Measurements from ENCODE around the gene BBX. TPM values are rescaled to one million over a fixed set of nuclear protein-coding genes. Genes with fewer than 3 reads are reported as not detected.

Gene BBX
- total and polyA plus RNA-seq, 2 of the 13 experiments (the other 11 are each of a cell fraction or from before 2014, with no cell fraction given) = 13.7 to 23.2 TPM

GRCh38 chr3:107845380-107846278 lies 322.9 kb downstream of the BBX start:
- Histone ChIP-seq H4K20me1 (ENCODE audit: insufficient read depth, low read length) (no peaks in the 10 kb centered on the region), H2AFZ (ENCODE audit: low read length) (no peak overlapping the region), H3K27me3 (ENCODE audit: control insufficient read depth in 1 of 2, insufficient read depth in 2 of 2, low read length in 2 of 2) (peaks cover 0 to 15% of the 10 kb centered on the region in 2 experiments; a peak in 2 of 5 replicates), H3K36me3 (replicated peaks in 1 of 2; ENCODE audit: control insufficient read depth in 1 of 2, insufficient read depth in 2 of 2, low read length in 2 of 2) (no peaks in the 10 kb centered on the region), H3K4me1 (ENCODE audit: insufficient read depth, low read length) (peaks cover 29% of the 10 kb centered on the region), H3K27ac (ENCODE audit: extremely low read length, insufficient read depth, low read length) (no peak overlapping the region), H3K4me2 (ENCODE audit: low read depth, low read length) (peak overlapping the region; percentile 55), H3K9ac (ENCODE audit: insufficient read depth, low read depth, low read length) (no peak overlapping the region), H3K4me3 (replicated peaks in 1 of 3; ENCODE audit: insufficient read depth in 1 of 3, low read depth in 2 of 3, low read length in 3 of 3) (no peak overlapping the region; a peak in 1 of 6 replicates), H3K79me2 (ENCODE audit: insufficient read depth, low read length) (no peaks in the 10 kb centered on the region), H3K9me3 (ENCODE audit: low read length) (no peaks in the 10 kb centered on the region)
- POLR2A ChIA-PET = no interaction called here
- ATAC-seq (peak; percentile 76), DNase-seq (ENCODE audit: low spot score) (no peak), FAIRE-seq (no peak)
- TF ChIP-seq FOXA3 (CRISPR knock-in tag; IDR thresholded peaks at IDR 0.05) = 0 out of 2 replicates have a peak, but pooled peaks have one; percentile 6
- no peak for TF ChIP-seq IRF2 (CRISPR knock-in tag; IDR thresholded peaks at IDR 0.05)
- TF ChIP-seq PAXIP1 (CRISPR knock-in tag; conservative IDR thresholded peaks at IDR 0.05) = peak; percentile 36
- no peak for TF ChIP-seq ZNF33A (CRISPR knock-in tag; IDR thresholded peaks at IDR 0.05; ENCODE audit: borderline replicate concordance)
- no peak for TF ChIP-seq ZSCAN5A (CRISPR knock-in tag; IDR thresholded peaks at IDR 0.05; ENCODE audit: borderline replicate concordance)
- TF ChIP-seq ONECUT2 (CRISPR knock-in tag; IDR thresholded peaks at IDR 0.05) = no peak
- TF ChIP-seq DMAP1 (CRISPR knock-in tag; IDR thresholded peaks at IDR 0.05) = no peak
- no peak for TF ChIP-seq CEBPB (IDR thresholded peaks at IDR 0.05; ENCODE audit: borderline replicate concordance, low read depth, low read length)
- TF ChIP-seq, protein P1, sequence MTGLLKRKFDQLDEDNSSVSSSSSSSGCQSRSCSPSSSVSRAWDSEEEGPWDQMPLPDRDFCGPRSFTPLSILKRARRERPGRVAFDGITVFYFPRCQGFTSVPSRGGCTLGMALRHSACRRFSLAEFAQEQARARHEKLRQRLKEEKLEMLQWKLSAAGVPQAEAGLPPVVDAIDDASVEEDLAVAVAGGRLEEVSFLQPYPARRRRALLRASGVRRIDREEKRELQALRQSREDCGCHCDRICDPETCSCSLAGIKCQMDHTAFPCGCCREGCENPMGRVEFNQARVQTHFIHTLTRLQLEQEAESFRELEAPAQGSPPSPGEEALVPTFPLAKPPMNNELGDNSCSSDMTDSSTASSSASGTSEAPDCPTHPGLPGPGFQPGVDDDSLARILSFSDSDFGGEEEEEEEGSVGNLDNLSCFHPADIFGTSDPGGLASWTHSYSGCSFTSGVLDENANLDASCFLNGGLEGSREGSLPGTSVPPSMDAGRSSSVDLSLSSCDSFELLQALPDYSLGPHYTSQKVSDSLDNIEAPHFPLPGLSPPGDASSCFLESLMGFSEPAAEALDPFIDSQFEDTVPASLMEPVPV (CRISPR knock-in tag; IDR thresholded peaks at IDR 0.05) = no peak
- CTCF ChIA-PET (ENCODE audit: low intra/inter-chr PET ratio, low total read pairs) = interaction anchor here (1.4 to 2.1 kb wide), 4 partner anchors 92 to 610 kb away, joined by 5 to 12 read pairs (median 7); no protein-coding TSS in a partner anchor
- in situ Hi-C loops (cut with HindIII; ENCODE audit: extremely low pct_ligation_motif_present, low pct_unique_long_range_greater_than_20kb) (loop anchor here (10.0 to 25.0 kb wide), 3 partner anchors 91 to 608 kb away; no protein-coding TSS in a partner anchor), intact Hi-C loops (cut with micrococcal nuclease; ENCODE audit: unreplicated experiment) (loop anchor here (1.0 to 2.0 kb wide), 4 partner anchors 92 to 609 kb away; no protein-coding TSS in a partner anchor)
- no TSS peak for BruUV-seq (replicated peaks)
- WGBS (ENCODE audit: low lambda C conversion rate) = 47% methylated on average over 11 of the region's 11 CpGs
